Loucy (cell line): ENCODE data around the gene PBX1.

ENCODE experiments used
- CTCF ChIP-seq: fragments of 200-600 bp; sonication (generic); conservative IDR thresholded peaks from 2 replicates; pipeline ENCODE4 v1.5.1; 2014; ENCODE audit warnings: mild to moderate bottlenecking, antibody characterized with exemption, low read length
- EZH2phosphoT487 ChIP-seq: fragments of 200-600 bp; IDR thresholded peaks from 2 replicates; pipeline ENCODE4 v1.6.1; 2018; ENCODE audit warnings: antibody characterized with exemption, mild to moderate bottlenecking, moderate library complexity, borderline replicate concordance

GRCh38 chr1:164745736-164746135, 186.8 kb downstream of the PBX1 start:
- TF ChIP-seq CTCF (no peak), EZH2phosphoT487 (no peak)
